Keratinocyte (primary cell): ENCODE results near the gene PRR36. TPM values are rescaled to one million over a fixed set of nuclear protein-coding genes. Genes with fewer than 3 reads are reported as not detected.

ENCODE experiments used
- DNase-seq: peaks from one replicate; pipeline ENCODE4 v3.0.0-alpha.2; 2011; ENCODE audit warnings: low read depth, missing footprints, low spot score
- FAIRE-seq: peaks from 2 replicates; lab custom pipeline; 2011; peaks lifted over from hg19 to GRCh38; lab: Jason Lieb, UNC
- H2AFZ ChIP-seq: 2 replicates; pipeline ENCODE4 v1.6.0; 2012; ENCODE audit warnings: low read length, control low read depth, inconsistent platforms; ENCODE audit not compliant: control insufficient read depth
- H3K27ac ChIP-seq: 2 replicates; pipeline ENCODE4 v1.5.1; 2011; ENCODE audit warnings: low read length; ENCODE audit not compliant: control insufficient read depth, insufficient read depth
- H3K27me3 ChIP-seq: 3 replicates; pipeline ENCODE4 v1.6.0; 2011; ENCODE audit warnings: low read length; ENCODE audit not compliant: control insufficient read depth, insufficient read depth; ENCODE audit errors: extremely low read depth
- H3K36me3 ChIP-seq, 2 experiments: 2 replicates in 1 of 2; 3 replicates in 1 of 2; pipeline ENCODE4 v1.5.1; 2011; ENCODE audit warnings: low read length in 2 of 2, mild to moderate bottlenecking in 1 of 2; ENCODE audit not compliant: control insufficient read depth in 2 of 2, insufficient read depth in 2 of 2; ENCODE audit errors: extremely low read depth in 1 of 2
- H3K4me1 ChIP-seq: 3 replicates; pipeline ENCODE4 v1.5.1; 2011; ENCODE audit warnings: low read length; ENCODE audit not compliant: control insufficient read depth, insufficient read depth; ENCODE audit errors: extremely low read depth
- H3K4me2 ChIP-seq: 3 replicates; pipeline ENCODE4 v1.6.0; 2011; ENCODE audit warnings: low read depth, low read length; ENCODE audit not compliant: control insufficient read depth, insufficient read depth; ENCODE audit errors: extremely low read depth
- H3K4me3 ChIP-seq, 3 experiments: fragments of 200-600 bp in 1 of 3; sonication (generic) in 1 of 3; 2 replicates in 2 of 3; 3 replicates in 1 of 3; pipeline ENCODE4 v1.5.1; 2011 to 2016; ENCODE audit warnings: low read length in 3 of 3, mild to moderate bottlenecking in 3 of 3, control low read depth in 2 of 3, inconsistent platforms in 1 of 3, low read depth in 1 of 3, mixed read lengths in 1 of 3, mixed run types in 1 of 3, moderate library complexity in 1 of 3; ENCODE audit not compliant: control insufficient read depth in 2 of 3, insufficient read depth in 2 of 3; ENCODE audit errors: extremely low read depth in 1 of 3
- H3K79me2 ChIP-seq: 2 replicates; pipeline ENCODE4 v1.6.0; 2012; ENCODE audit warnings: low read length; ENCODE audit not compliant: control insufficient read depth, insufficient read depth
- H3K9ac ChIP-seq: 3 replicates; pipeline ENCODE4 v1.6.0; 2011; ENCODE audit warnings: low read length; ENCODE audit not compliant: control insufficient read depth, insufficient read depth; ENCODE audit errors: extremely low read depth
- H3K9me1 ChIP-seq: 3 replicates; pipeline ENCODE4 v1.6.0; 2011; ENCODE audit warnings: low read length; ENCODE audit not compliant: control insufficient read depth, insufficient read depth; ENCODE audit errors: extremely low read depth
- H3K9me3 ChIP-seq: 2 replicates; pipeline ENCODE4 v1.5.1; 2012; ENCODE audit warnings: low read depth, low read length; ENCODE audit not compliant: control insufficient read depth
- H4K20me1 ChIP-seq: 3 replicates; pipeline ENCODE4 v1.6.0; 2011; ENCODE audit warnings: low read length; ENCODE audit not compliant: control insufficient read depth, insufficient read depth; ENCODE audit errors: extremely low read depth
- EZH2 ChIP-seq: IDR thresholded peaks from one replicate; pipeline ENCODE4 v1.6.1; 2012; ENCODE audit warnings: inconsistent platforms, mild to moderate bottlenecking, low read length, moderate library complexity
- dilution Hi-C: fragments of 300-500 bp; cut with MboI; formaldehyde crosslinking; loops from one replicate; pipeline ENCODE4 v1.7.0; 2020; ENCODE audit warnings: low sequenced_read_pairs; ENCODE audit not compliant: extremely low pct_ligation_motif_present
- polyA plus RNA-seq, 5 experiments: library from polyadenylated mRNA; depleted of rRNA in 3 of 5; stranded (reverse) in 3 of 5; stranded (forward) in 1 of 5; unstranded in 1 of 5; fragments of >200 nt; gene quantifications; 1 replicate in 1 of 5; 2 replicates in 3 of 5; 3 replicates in 1 of 5; pipeline versions ENCODE4 v1.2.1 to v1.2.3, GENCODE V29; 2011 to 2012; ENCODE audit warnings: missing spikeins in 2 of 5, low read depth in 1 of 5, low replicate concordance in 1 of 5
- TF ChIP-seq, protein P1 (sequence below), 3 experiments: IDR thresholded peaks in 1 of 3; conservative IDR thresholded peaks in 1 of 3; optimal IDR thresholded peaks in 1 of 3; 2 replicates in 2 of 3; 3 replicates in 1 of 3; pipeline versions ENCODE3 to v1.5.1; 2011; ENCODE audit warnings: low read length in 3 of 3, mild to moderate bottlenecking in 3 of 3, moderate library complexity in 2 of 3, control low read depth in 1 of 3, inconsistent platforms in 1 of 3; ENCODE audit not compliant: insufficient read depth in 2 of 3; ENCODE audit errors: extremely low read depth in 1 of 3

The PRR36 gene
- polyA plus RNA-seq, 1 donor (not counting 4 experiments of a cell fraction or from before 2014, with no cell fraction given): not detected

DNA sequence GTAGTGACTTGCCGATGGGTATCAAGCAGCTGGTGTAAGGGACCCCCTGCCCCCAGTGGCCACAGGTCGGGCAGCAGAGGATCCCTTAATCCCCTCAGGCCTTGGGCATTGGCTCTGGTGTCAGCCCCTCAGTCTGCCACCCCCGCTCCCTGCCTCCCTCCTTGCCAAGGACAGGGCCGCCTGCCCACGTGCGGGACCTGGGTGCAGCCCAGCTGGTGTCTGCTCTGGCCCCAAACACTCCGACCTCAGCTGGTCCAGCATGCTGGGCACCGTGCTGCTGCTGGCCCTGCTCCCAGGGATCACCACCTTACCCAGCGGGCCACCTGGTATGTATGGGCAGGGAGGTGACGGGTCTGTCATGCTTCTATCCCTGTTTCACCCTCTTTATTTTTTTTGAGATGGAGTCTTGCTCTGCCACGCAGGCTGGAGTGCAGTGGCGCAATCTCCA is 40.4 kb upstream of the PRR36 start, which contains the start of gene TGFBR3L:
TSS of gene TGFBR3L (plus strand) at position 233 of the 448 bp plus-strand sequence.
- H3K27me3 ChIP-seq: peaks cover 24% of the 10 kb centered on the region
- dilution Hi-C loops: no loop called here
- H4K20me1 ChIP-seq: no peaks in the 10 kb centered on the region
- no peak for FAIRE-seq
- peaks cover 11% of the 10 kb centered on the region for H3K4me1 ChIP-seq
- no peak for DNase-seq
- no peak within 1 kb of the TSS for H3K4me2 ChIP-seq
- no peak within 1 kb of the TSS for H2AFZ ChIP-seq
- H3K9ac ChIP-seq: no peak within 1 kb of the TSS
- no peaks in the 10 kb centered on the region for H3K9me3 ChIP-seq
- H3K79me2 ChIP-seq: no peaks in the 10 kb centered on the region
- no peaks in the 10 kb centered on the region for H3K9me1 ChIP-seq
- TF ChIP-seq, protein P1, sequence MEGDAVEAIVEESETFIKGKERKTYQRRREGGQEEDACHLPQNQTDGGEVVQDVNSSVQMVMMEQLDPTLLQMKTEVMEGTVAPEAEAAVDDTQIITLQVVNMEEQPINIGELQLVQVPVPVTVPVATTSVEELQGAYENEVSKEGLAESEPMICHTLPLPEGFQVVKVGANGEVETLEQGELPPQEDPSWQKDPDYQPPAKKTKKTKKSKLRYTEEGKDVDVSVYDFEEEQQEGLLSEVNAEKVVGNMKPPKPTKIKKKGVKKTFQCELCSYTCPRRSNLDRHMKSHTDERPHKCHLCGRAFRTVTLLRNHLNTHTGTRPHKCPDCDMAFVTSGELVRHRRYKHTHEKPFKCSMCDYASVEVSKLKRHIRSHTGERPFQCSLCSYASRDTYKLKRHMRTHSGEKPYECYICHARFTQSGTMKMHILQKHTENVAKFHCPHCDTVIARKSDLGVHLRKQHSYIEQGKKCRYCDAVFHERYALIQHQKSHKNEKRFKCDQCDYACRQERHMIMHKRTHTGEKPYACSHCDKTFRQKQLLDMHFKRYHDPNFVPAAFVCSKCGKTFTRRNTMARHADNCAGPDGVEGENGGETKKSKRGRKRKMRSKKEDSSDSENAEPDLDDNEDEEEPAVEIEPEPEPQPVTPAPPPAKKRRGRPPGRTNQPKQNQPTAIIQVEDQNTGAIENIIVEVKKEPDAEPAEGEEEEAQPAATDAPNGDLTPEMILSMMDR (optimal IDR thresholded peaks at IDR 0.05 in 1 of 3, IDR thresholded peaks at IDR 0.05 in 1 of 3, conservative IDR thresholded peaks at IDR 0.05 in 1 of 3; ENCODE audit: extremely low read depth in 1 of 3, insufficient read depth in 2 of 3, low read length in 3 of 3): no peak
- no peak for TF ChIP-seq EZH2
- H3K4me3 ChIP-seq: no peak within 1 kb of the TSS
- peaks cover 7 to 11% of the 10 kb centered on the region in 2 experiments for H3K36me3 ChIP-seq
- no peak within 1 kb of the TSS for H3K27ac ChIP-seq

DNA sequence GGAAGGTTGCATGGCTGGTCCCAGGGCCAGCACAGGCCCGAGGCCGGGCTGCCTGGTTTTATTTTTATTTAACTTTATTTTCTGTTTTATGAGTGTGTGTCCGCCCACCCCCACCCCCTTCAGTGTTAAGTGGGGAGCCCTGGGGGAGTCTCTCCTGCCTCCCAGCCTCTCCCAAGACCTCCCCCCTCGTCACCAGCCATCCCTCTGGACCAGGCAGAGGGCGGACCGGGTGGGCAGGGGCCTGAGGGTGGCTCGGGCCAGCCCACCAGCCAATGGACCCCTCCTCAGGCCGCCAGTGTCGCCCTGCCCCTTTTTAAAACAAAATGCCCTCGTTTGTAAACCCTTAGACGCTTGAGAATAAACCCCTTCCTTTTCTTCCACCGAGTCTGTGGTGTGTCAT is 39.9 kb upstream of the PRR36 start:
- no peak overlapping the region for H2AFZ ChIP-seq
- no peak for TF ChIP-seq EZH2
- TF ChIP-seq, protein P1 (optimal IDR thresholded peaks at IDR 0.05 in 1 of 3, IDR thresholded peaks at IDR 0.05 in 1 of 3, conservative IDR thresholded peaks at IDR 0.05 in 1 of 3; ENCODE audit: extremely low read depth in 1 of 3, insufficient read depth in 2 of 3, low read length in 3 of 3): no peak
- no peak overlapping the region for H3K4me3 ChIP-seq
- no peaks in the 10 kb centered on the region for H4K20me1 ChIP-seq
- H3K27me3 ChIP-seq: peaks cover 24% of the 10 kb centered on the region
- H3K4me1 ChIP-seq: peaks cover 9% of the 10 kb centered on the region
- H3K9ac ChIP-seq: no peak overlapping the region
- no peak overlapping the region for H3K4me2 ChIP-seq
- H3K9me3 ChIP-seq: no peaks in the 10 kb centered on the region
- no peaks in the 10 kb centered on the region for H3K79me2 ChIP-seq
- H3K27ac ChIP-seq: no peak overlapping the region
- no peak for FAIRE-seq
- DNase-seq: no peak
- peaks cover 7 to 11% of the 10 kb centered on the region in 2 experiments for H3K36me3 ChIP-seq
- no peaks in the 10 kb centered on the region for H3K9me1 ChIP-seq
- dilution Hi-C loops: no loop called here
